HEK293 (cell line): ENCODE results near the gene TEPSIN.
A peak's percentile ranks its signal among the peaks of the same experiment; 100 is the strongest.

Experiments used
- CTCF ChIA-PET: fragments of 350-600 bp; formaldehyde crosslinking; extraction: SDS; loops from one replicate; lab custom pipeline; 2021; ENCODE audit warnings: antibody characterized with exemption; lab: Yijun Ruan, JAX
- POLR2A ChIA-PET: fragments of 300-600 bp; formaldehyde crosslinking; extraction: SDS; loops from one replicate; lab custom pipeline; 2020; ENCODE audit warnings: antibody characterized with exemption, inconsistent platforms; lab: Yijun Ruan, JAX
- H3K27ac ChIP-seq: fragments of 200-500 bp; sonication (Bioruptor generic); 2 replicates; pipeline ENCODE4 v1.5.1; 2014; ENCODE audit warnings: low read depth, low read length, control low read depth, inconsistent platforms; ENCODE audit errors: extremely low read depth
- H3K36me3 ChIP-seq, 2 experiments: fragments of 200-500 bp in 1 of 2; sonication (Bioruptor generic) in 1 of 2; 1 replicate in 1 of 2; 2 replicates in 1 of 2; pipeline ENCODE4 v1.5.1; 2014 to 2017; ENCODE audit warnings: inconsistent platforms in 2 of 2, low read length in 2 of 2; ENCODE audit not compliant: control insufficient read depth in 2 of 2, insufficient read depth in 1 of 2
- H3K4me1 ChIP-seq: fragments of 200-500 bp; sonication (Bioruptor generic); 2 replicates; pipeline ENCODE4 v1.5.1; 2014; ENCODE audit warnings: mild to moderate bottlenecking, low read length, inconsistent platforms; ENCODE audit not compliant: control insufficient read depth, insufficient read depth
- H3K4me3 ChIP-seq: 2 replicates; pipeline ENCODE4 v1.5.1; 2011; ENCODE audit warnings: low read depth, mild to moderate bottlenecking, control low read depth, low read length, moderate library complexity
- H3K9me3 ChIP-seq: fragments of 200-500 bp; sonication (Bioruptor generic); 2 replicates; pipeline ENCODE4 v1.5.1; 2014; ENCODE audit warnings: low read depth, low read length, inconsistent platforms; ENCODE audit not compliant: control insufficient read depth, insufficient read depth
- GLIS2 ChIP-seq: fragments of 450-650 bp; formaldehyde crosslinking; IDR thresholded peaks from 2 replicates; pipeline ENCODE4 v1.5.1; 2016; ENCODE audit warnings: missing biosample characterization, missing genetic modification characterization
- IKZF3 ChIP-seq: fragments of 450-650 bp; IDR thresholded peaks from 2 replicates; pipeline ENCODE4 v1.5.0; 2018; ENCODE audit warnings: missing biosample characterization, mild to moderate bottlenecking, missing genetic modification characterization, moderate library complexity
- PBX3 ChIP-seq: sonication (generic); formaldehyde crosslinking; IDR thresholded peaks from 2 replicates; pipeline ENCODE4 v1.8.1; 2022; ENCODE audit warnings: mild to moderate bottlenecking, moderate library complexity, missing genetic modification reagents
- ZBTB17 ChIP-seq: fragments of 450-650 bp; formaldehyde crosslinking; IDR thresholded peaks from 2 replicates; pipeline ENCODE4 v1.5.1; 2016; ENCODE audit warnings: missing biosample characterization, missing genetic modification characterization
- ZNF132 ChIP-seq: fragments of 450-650 bp; formaldehyde crosslinking; IDR thresholded peaks from 2 replicates; pipeline ENCODE4 v1.5.1; 2017; ENCODE audit warnings: missing biosample characterization, missing genetic modification characterization, borderline replicate concordance
- ZNF169 ChIP-seq: fragments of 450-650 bp; formaldehyde crosslinking; IDR thresholded peaks from 2 replicates; pipeline ENCODE4 v1.5.1; 2016; ENCODE audit warnings: missing biosample characterization, missing genetic modification characterization
- ZNF19 ChIP-seq: fragments of 450-650 bp; formaldehyde crosslinking; IDR thresholded peaks from 2 replicates; pipeline ENCODE4; 2016; ENCODE audit warnings: missing biosample characterization, missing genetic modification characterization, low read depth
- ZNF202 ChIP-seq: fragments of 450-650 bp; formaldehyde crosslinking; IDR thresholded peaks from 2 replicates; pipeline ENCODE4 v1.5.1; 2016; ENCODE audit warnings: missing biosample characterization, missing genetic modification characterization, borderline replicate concordance
- ZNF221 ChIP-seq: fragments of 450-650 bp; formaldehyde crosslinking; IDR thresholded peaks from 2 replicates; pipeline ENCODE4 v1.5.1; 2017; ENCODE audit warnings: missing biosample characterization, missing genetic modification characterization, borderline replicate concordance
- ZNF223 ChIP-seq: fragments of 450-650 bp; formaldehyde crosslinking; IDR thresholded peaks from 2 replicates; pipeline ENCODE4 v1.5.1; 2016; ENCODE audit warnings: missing biosample characterization, missing genetic modification characterization
- ZNF24 ChIP-seq: fragments of 450-650 bp; formaldehyde crosslinking; IDR thresholded peaks from 2 replicates; pipeline ENCODE4 v1.5.1; 2016; ENCODE audit warnings: missing biosample characterization, missing genetic modification characterization
- ZNF292 ChIP-seq: fragments of 450-650 bp; formaldehyde crosslinking; IDR thresholded peaks from 2 replicates; pipeline ENCODE4 v1.5.1; 2016; ENCODE audit warnings: low read depth, missing biosample characterization, missing genetic modification characterization, borderline replicate concordance
- ZNF426 ChIP-seq: fragments of 450-650 bp; formaldehyde crosslinking; IDR thresholded peaks from 2 replicates; pipeline ENCODE4 v1.5.1; 2017; ENCODE audit warnings: missing biosample characterization, missing genetic modification characterization, mild to moderate bottlenecking, inconsistent platforms, moderate library complexity
- ZNF529 ChIP-seq: fragments of 450-650 bp; formaldehyde crosslinking; IDR thresholded peaks from 2 replicates; pipeline ENCODE4 v1.5.1; 2017; ENCODE audit warnings: missing genetic modification characterization, missing biosample characterization; ENCODE audit not compliant: insufficient replicate concordance
- ZNF544 ChIP-seq: fragments of 450-650 bp; formaldehyde crosslinking; IDR thresholded peaks from 2 replicates; pipeline ENCODE4 v1.5.0; 2017; ENCODE audit warnings: missing biosample characterization, missing genetic modification characterization
- ZNF558 ChIP-seq: fragments of 450-650 bp; formaldehyde crosslinking; IDR thresholded peaks from 2 replicates; pipeline ENCODE4 v1.5.1; 2016; ENCODE audit warnings: missing biosample characterization, missing genetic modification characterization
- ZNF600 ChIP-seq: fragments of 450-650 bp; formaldehyde crosslinking; IDR thresholded peaks from 2 replicates; pipeline ENCODE4 v1.5.1; 2016; ENCODE audit warnings: missing biosample characterization, missing genetic modification characterization
- ZNF626 ChIP-seq: fragments of 450-650 bp; sonication (Bioruptor Pico); formaldehyde crosslinking; IDR thresholded peaks from 2 replicates; pipeline ENCODE4 v1.5.1; 2018; ENCODE audit warnings: missing biosample characterization, missing genetic modification characterization, inconsistent platforms
- ZNF670 ChIP-seq: fragments of 450-650 bp; formaldehyde crosslinking; IDR thresholded peaks from 2 replicates; pipeline ENCODE4 v1.5.1; 2016; ENCODE audit warnings: missing biosample characterization, missing genetic modification characterization, low read depth
- ZNF776 ChIP-seq: fragments of 450-650 bp; formaldehyde crosslinking; IDR thresholded peaks from 2 replicates; pipeline ENCODE4 v1.5.0; 2017; ENCODE audit warnings: missing biosample characterization, missing genetic modification characterization, borderline replicate concordance
- TF ChIP-seq, protein P1 (sequence below): fragments of 450-650 bp; formaldehyde crosslinking; IDR thresholded peaks from 2 replicates; pipeline ENCODE4 v1.5.1; 2016; ENCODE audit warnings: missing biosample characterization, missing genetic modification characterization, low read depth
- TF ChIP-seq, protein P2 (sequence below): fragments of 450-650 bp; formaldehyde crosslinking; conservative IDR thresholded peaks from 2 replicates; pipeline ENCODE4 v1.5.1; 2016; ENCODE audit warnings: low read depth, missing biosample characterization, missing genetic modification characterization

The TEPSIN gene

DNA sequence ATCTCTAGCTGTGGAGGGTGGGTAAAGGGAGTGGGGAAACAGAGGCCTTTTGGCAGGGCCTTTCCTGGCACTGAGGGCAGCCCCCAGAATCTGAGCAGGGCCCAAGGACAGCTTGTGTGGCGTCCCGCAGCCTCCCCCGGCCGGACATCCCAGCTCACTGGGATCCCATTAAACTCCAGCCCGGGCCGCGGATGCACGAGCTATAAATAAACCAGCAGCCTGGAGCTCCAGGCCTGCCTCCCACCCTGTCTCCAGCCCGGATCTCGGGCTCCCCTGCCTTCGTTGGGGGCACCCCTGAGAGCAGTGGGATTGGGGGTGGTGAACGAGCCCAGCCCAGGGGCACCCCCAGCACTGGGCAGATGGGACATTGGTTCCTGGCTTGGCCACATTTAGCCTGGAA is 59.0 kb downstream of the TEPSIN start:
- H3K27ac ChIP-seq = no peak overlapping the region
- TF ChIP-seq ZNF24 (tag by site-specific recombination) = no peak
- no peak for TF ChIP-seq ZNF600 (tag by site-specific recombination)
- peak; percentile 47 for TF ChIP-seq GLIS2 (tag by site-specific recombination)
- H3K4me1 ChIP-seq = no peaks in the 10 kb centered on the region
- H3K9me3 ChIP-seq = no peaks in the 10 kb centered on the region
- H3K4me3 ChIP-seq = no peak overlapping the region
- H3K36me3 ChIP-seq = no peaks in the 10 kb centered on the region
- POLR2A ChIA-PET = interaction anchor here (1.5 kb wide), 1 partner anchor 43 kb away, joined by 6 read pairs; the partner anchor contains the start of gene CEP131
- CTCF ChIA-PET = no interaction called here

GRCh38 chr17:81179220-81179619 is 59.6 kb downstream of the TEPSIN start:
- TF ChIP-seq ZNF132 (no peak), ZNF292 (tag by site-specific recombination) (no peak), ZNF426 (tag by site-specific recombination) (no peak), ZNF202 (tag by site-specific recombination) (no peak), ZNF776 (tag by site-specific recombination) (no peak), ZNF19 (tag by site-specific recombination) (no peak), ZNF223 (tag by site-specific recombination) (no peak), PBX3 (CRISPR knock-in tag) (no peak), ZNF670 (tag by site-specific recombination) (no peak), ZNF558 (tag by site-specific recombination) (no peak), ZNF626 (no peak), ZNF529 (no peak), ZNF169 (tag by site-specific recombination) (no peak), IKZF3 (tag by site-specific recombination) (no peak), ZNF544 (tag by site-specific recombination) (no peak), ZBTB17 (no peak), ZNF221 (no peak)
- TF ChIP-seq, protein P1, sequence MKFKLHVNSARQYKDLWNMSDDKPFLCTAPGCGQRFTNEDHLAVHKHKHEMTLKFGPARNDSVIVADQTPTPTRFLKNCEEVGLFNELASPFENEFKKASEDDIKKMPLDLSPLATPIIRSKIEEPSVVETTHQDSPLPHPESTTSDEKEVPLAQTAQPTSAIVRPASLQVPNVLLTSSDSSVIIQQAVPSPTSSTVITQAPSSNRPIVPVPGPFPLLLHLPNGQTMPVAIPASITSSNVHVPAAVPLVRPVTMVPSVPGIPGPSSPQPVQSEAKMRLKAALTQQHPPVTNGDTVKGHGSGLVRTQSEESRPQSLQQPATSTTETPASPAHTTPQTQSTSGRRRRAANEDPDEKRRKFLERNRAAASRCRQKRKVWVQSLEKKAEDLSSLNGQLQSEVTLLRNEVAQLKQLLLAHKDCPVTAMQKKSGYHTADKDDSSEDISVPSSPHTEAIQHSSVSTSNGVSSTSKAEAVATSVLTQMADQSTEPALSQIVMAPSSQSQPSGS (tag by site-specific recombination) = no peak
- TF ChIP-seq, protein P2, sequence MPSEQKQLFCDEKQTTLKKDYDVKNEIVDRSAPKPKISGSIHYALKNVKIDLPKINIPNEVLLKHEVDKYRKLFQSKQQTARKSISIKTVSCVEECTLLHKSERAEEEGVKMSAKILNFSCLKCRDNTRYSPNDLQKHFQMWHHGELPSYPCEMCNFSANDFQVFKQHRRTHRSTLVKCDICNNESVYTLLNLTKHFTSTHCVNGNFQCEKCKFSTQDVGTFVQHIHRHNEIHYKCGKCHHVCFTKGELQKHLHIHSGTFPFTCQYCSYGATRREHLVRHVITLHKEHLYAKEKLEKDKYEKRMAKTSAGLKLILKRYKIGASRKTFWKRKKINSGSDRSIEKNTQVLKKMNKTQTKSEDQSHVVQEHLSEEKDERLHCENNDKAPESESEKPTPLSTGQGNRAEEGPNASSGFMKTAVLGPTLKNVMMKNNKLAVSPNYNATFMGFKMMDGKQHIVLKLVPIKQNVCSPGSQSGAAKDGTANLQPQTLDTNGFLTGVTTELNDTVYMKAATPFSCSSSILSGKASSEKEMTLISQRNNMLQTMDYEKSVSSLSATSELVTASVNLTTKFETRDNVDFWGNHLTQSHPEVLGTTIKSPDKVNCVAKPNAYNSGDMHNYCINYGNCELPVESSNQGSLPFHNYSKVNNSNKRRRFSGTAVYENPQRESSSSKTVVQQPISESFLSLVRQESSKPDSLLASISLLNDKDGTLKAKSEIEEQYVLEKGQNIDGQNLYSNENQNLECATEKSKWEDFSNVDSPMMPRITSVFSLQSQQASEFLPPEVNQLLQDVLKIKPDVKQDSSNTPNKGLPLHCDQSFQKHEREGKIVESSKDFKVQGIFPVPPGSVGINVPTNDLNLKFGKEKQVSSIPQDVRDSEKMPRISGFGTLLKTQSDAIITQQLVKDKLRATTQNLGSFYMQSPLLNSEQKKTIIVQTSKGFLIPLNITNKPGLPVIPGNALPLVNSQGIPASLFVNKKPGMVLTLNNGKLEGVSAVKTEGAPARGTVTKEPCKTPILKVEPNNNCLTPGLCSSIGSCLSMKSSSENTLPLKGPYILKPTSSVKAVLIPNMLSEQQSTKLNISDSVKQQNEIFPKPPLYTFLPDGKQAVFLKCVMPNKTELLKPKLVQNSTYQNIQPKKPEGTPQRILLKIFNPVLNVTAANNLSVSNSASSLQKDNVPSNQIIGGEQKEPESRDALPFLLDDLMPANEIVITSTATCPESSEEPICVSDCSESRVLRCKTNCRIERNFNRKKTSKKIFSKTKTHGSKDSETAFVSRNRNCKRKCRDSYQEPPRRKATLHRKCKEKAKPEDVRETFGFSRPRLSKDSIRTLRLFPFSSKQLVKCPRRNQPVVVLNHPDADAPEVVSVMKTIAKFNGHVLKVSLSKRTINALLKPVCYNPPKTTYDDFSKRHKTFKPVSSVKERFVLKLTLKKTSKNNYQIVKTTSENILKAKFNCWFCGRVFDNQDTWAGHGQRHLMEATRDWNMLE = no peak
- TF ChIP-seq, all 188 proteins: peak for 0
- no peaks in the 10 kb centered on the region for H3K9me3 ChIP-seq
- CTCF ChIA-PET = no interaction called here
- no peak overlapping the region for H3K4me3 ChIP-seq
- POLR2A ChIA-PET = interaction anchor here (0.5 to 1.5 kb wide), 2 partner anchors 44 to 68 kb away, joined by 4 to 6 read pairs; partner anchors contain the start of gene CEP131
- H3K27ac ChIP-seq = no peak overlapping the region
- no peaks in the 10 kb centered on the region for H3K36me3 ChIP-seq
- no peaks in the 10 kb centered on the region for H3K4me1 ChIP-seq
